GM18858 (cell line): ENCODE data around the gene TSEN2.
"Not testable (repeated sequence)": the region's sequence is repeated elsewhere in the genome, so short reads cannot be mapped to it uniquely, and the experiment has no call there.

ENCODE experiments used
- ATAC-seq: cut with Tn5 transposase; IDR thresholded peaks from one replicate; pipeline ENCODE4 v1.9.1; 2021; ENCODE audit not compliant: unreplicated experiment

The TSEN2 gene

DNA sequence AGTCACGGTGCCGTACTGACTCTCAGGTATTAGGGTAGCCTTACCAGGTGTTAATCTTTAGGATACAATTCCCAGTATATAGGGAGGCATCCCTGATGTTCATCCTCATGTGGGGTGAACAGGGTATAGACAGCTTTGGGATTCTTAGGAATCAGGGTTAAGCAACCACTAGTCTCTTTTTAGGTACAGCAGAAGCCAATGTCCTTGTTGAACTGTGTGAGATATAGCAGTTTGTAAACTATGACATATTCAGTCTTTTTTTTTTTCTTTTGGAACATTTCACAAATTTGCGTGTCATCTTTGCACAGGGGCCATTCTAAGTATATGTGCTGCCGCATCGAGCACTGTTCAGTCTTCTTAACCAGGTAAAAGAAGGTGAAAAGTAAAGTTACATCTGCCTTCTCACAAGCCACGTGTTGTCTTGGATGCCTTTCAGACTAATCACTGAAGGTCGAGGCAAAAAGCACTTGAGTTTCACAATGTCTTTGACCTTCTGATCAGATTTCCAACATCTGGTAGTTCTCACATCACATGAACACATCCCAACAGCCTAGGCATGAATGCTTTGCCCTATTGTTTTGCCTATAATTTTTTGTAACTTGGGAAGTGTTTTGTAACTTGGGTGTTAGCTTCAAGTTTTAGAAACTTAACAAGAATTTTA, 17.2 kb downstream of the TSEN2 start:
- no peak for ATAC-seq

DNA sequence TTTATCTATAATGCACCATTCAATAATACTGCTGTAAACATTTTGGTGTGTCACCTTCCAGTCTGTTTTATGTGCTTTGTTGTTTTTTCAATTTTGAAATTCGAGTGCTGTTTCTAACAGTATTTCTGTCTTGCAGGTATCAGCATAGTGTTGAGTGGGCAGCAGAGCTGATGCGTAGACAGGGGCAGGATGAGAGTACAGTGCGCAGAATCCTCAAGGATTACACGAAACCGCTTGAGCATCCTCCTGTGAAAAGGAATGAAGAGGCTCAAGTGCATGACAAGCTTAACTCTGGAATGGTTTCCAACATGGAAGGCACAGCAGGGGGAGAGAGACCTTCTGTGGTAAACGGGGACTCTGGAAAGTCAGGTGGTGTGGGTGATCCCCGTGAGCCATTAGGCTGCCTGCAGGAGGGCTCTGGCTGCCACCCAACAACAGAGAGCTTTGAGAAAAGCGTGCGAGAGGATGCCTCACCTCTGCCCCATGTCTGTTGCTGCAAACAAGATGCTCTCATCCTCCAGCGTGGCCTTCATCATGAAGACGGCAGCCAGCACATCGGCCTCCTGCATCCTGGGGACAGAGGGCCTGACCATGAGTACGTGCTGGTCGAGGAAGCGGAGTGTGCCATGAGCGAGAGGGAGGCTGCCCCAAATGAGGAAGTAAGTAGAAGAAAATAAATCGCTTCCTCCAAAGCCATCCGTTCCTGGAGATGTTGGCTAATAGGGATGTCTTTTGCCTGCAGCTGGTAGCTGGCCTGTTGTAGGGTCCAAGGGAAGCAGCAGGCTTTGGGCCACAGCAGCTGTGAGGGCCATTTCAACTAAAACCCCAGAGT, 19.1 kb downstream of the TSEN2 start:
- no peak for ATAC-seq

DNA sequence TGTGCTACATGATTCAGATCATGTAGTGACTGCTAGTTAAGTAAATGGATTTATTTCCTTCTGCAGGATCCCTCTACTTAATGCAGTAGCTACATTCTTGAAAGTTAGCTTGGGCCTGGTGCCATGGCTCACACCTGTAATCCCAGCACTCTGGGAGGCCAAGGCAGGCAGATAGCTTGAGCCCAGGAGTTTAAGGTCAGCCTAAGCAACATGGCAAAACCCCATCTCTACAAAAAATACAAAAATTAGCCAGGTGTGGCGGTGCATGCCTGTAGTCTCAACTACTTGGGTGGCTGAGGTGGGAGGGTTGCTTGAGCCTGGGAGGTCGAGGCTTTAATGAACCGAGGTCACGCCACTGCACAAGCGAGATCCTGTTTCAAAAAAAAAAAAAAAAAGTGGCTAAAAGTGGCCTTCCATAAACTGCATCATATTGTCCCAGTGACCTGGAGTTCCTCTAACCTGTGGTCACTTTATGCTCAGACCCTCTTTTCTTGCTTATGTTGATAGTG, 22.0 kb downstream of the TSEN2 start:
- no peak for ATAC-seq

DNA sequence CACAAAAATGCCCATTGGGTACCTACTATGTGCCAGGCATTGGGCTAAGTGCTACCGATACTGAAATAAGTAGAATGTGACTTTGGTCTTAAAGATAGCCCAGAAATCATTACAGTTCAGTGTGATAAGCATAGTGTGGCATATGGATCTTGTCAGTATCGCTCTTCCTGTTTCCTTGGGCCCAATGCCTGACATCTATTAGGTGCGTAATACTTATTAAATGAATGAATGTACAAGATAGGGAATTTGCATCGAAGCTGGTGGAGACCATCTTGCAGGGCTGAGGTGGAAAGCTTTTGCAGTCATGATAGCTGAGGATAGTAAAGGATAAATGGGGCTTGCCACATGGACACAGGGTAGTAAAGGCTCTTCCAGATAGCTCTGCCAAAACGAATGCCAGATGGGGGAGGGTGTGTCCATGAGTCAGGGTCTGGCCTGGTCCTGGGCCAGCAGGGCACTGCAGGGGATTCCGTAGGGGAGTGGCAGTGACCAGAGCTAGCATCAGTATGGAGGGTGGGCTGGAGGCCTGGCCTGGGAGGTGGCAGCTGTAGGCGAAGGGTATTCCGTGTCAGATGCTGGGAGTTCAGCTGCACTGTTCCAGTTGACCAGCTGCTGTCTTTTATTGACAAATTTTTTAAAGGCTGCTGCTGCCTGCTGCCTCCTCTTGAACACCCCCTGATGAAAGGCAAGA, 23.5 kb downstream of the TSEN2 start:
- ATAC-seq: no peak

DNA sequence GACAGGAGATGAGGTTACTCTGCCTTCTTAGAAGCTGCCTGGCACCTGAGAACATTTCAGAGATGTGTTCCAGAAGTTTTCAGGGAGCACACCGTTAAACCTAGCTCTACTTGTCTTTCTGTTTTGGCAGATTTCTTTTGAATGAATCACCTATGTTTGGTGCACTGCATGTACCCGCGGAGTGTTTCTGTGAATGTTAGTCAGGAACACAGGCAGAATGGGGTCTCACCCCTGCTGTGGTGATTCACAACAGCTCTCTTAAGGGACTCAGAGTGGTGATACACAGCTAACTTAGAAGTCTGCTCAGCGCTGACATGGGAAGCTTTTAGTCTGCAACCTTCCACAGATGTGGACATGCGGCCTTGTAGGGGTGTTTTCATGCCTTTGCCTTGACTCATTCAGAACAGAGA, 24.0 kb downstream of the TSEN2 start:
- ATAC-seq: no peak

DNA sequence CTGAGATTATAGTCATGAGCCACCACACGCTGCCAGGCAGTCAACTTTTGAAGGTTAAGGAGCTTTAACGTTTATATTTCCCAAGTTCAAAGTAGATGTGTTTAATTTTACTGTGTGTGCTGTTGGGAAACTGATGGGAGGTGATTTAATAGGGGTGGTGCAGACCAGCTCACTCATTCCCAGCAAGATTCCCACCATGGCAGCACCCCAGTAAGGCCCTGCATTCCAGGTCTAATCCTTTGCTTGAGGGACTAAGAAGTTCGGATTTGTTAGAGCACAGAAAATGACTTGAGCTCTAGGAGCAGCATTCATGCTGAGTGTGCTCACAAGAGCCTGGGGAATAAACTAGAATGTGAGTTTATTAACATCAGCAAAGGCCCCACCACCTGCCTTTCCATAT, 25.2 kb downstream of the TSEN2 start:
- ATAC-seq: no peak

DNA sequence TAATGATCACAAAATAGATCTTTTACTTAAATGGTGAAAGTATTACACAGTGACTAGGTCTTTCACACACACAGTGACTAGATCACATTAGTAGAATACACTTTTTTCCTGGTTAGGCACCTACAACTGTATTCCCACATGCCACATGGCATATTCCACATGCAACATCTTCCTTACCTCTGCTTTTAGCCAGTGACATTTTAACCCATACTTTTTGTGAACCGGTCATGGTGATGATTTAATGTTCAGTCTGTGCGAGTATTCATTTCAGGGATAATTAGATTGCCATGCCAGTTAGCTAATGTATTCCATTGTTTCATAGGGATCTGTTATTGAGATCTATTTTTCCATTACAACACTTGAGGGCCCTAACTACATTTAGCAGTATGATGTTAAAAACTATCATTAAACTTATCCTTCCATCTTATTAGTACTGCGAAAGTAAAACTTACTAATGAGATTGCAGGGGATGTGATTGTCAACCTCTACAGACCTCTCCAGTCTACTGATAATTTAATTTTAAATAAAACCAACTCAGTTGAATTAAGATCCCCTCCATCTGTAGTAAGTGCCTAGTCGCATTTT, 28.3 kb downstream of the TSEN2 start:
- no peak for ATAC-seq

DNA sequence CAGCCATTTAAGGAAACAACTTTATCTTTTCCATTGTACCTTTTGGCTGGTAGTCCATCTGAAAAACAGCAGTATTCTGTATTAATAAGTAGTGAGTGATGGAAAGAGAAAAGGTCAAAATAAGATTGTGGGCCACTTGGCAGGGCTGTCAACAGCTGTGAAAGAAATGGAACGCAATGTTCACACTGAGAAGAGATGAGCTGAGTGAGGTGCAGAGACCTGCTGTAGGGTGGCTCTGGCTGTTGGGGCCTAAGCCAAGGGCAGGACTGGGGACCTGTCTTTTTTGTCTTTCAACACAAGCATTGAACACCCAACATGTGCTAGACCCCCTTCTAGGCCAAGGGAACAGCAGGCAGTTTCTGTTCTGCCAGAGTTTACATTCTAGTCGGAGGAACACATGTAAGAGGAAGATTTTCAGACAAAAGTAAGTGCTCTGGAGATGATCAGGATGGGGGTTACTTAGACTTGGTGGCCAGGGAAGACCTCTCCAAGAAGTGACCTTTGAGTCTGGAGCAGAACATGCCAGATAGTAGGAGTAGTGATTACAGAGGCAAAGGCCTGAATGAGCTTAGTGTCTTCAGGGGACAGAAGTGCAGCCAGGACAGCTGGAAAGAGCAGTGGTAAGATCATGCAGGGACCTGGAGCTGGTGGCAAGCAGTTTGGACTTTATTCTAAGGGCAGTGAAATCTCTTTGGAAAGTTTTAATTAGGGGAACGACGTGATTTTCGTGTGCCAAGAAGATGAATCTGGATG, 29.6 kb downstream of the TSEN2 start:
- ATAC-seq: no peak

DNA sequence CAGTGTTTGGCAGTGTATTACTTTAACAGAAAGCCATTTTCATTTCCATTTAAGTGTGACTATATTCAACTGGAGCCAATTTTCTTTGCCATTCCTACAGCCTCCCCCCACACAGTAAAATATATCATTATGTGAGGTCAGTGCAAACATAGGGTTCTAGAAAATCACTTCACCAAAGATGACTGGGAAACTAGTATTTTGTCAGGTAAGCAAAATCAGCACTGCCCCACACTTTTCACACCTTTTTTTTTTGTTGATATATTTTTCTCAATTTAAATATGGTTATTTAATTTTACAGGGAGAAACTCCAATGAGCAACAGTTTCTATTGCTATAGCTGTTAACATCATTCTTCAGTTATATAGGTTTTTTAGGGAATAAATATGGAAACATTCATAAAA, 31.4 kb downstream of the TSEN2 start:
- no peak for ATAC-seq

DNA sequence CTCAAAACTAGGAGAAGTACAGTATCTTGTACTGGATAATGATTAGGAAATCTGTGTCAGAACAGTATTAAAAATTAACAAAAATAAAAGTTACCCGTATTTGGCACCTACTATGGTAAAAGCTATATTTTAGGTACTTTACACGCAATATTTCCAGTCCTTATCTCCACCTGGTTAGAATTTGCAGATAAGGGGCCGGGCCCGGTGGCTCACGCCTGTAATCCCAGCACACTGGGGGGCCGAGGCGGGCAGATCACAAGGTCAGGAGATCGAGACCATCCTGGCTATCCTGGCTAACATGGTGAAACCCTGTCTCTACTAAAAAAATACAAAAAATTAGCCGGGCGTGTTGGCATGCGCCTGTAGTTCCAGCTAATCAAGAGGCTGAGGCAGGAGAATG, 32.6 kb downstream of the TSEN2 start:
- ATAC-seq: no peak

DNA sequence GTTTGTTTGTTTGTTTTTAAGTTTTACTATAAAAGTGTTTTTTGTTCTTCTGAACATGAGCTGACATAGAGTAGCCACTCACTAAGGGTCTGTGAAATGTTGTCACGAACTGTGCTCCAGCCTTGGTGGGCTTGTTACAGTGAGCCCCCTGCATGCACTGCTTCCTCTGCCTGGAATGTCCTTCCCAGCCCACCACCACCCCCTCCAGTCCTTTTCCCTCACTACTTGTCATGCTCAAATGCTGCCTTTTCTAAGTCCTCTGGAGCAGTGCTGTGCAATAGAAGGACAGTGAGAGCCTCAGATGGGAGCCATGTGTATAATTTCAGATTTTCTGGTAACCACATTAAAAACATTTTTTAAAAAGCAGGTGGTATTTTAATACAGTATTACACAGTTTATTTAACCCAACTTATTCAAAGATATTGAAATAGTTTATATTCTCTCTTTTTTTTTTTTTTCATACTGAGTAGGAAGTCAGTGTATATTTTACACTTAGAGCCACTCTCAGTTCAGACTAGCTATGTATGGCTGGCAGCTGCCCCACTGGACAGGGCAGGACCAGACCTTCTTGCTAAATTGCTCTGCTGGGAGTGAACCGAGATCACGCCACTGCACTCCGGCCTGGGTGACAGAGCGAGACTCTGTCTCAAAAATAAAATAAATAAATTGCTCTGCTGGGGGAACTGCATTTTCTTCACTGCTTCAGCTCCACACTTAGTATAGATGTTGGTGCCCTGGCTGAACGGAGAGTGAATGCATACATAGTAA, 34.2 kb downstream of the TSEN2 start:
- ATAC-seq: no peak

DNA sequence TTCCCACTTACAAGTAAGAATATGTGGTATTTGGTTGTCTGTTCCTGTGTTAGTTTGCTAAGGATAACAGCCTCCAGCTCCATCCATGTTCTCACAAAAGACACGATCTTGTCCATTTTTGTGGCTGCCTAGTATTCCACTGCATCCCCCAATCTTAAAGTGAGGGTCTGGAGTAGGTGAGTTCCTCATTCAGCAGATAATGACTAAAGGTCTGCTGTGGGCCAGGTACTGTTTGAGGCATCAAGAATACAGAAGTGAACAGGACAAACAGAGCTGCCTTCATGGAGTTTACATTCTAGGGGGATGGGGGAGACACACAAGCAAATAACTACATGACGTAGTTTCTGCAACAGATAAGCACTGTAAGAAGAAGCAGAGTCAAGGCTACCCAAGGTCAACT, 36.7 kb downstream of the TSEN2 start:
- no peak for ATAC-seq

DNA sequence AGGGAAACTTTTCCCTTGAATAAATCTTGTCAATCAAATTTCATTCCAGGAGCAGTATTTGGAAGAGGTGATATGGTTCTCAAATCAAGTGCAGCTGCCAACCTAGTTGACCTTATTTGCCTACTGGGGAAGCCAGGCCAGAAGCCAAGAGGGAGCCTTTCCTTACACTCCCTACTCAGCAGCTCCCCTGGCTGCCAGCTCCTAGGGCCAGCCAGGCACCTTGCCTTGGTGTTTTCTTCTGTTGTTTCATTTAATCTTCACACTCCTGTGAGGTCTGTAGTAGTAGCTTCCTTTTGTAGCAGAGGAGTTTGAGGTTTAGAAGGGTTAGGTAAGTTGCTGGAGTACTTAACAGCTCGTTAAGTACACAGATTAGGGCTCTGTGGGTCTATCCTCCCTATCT, 38.4 kb downstream of the TSEN2 start:
- ATAC-seq: no peak

DNA sequence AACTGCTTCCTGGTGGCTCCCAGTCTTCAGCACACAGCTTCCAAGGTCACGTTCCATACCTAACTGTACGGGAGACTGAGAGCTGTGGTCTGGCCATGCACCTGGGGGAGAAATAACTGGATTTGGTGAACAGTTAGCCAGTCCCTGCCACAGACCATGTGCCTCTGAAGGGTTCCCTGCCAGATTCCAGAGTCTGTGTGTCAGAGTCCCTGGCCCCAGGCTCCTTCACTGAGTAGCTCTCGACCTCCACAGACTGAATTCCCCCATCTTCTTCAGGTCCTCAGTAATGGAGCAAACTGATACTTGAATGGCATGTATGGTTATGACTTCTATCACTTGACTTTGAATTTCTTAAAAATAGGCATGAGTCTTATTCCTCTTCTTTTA, 43.5 kb downstream of the TSEN2 start:
- no peak for ATAC-seq

DNA sequence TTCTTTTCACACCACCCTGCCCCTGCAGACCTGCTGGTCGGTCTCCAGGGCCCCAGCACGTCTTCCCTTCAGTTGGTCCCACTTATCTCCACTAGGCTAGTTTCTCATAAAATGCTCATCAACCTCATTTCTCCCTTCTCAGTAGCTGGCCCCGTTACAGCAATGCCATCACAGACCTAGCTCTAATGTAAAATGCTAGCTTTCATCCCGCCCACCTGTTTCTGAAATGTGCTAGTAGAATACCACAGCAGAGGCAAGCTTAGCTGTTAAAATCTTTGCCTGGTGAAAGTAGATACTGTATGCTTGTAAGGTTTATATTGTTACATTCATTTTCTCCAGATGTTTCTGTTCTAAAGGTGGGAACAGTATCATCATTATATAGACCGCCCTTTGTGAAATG, 47.9 kb downstream of the TSEN2 start:
- no peak for ATAC-seq

DNA sequence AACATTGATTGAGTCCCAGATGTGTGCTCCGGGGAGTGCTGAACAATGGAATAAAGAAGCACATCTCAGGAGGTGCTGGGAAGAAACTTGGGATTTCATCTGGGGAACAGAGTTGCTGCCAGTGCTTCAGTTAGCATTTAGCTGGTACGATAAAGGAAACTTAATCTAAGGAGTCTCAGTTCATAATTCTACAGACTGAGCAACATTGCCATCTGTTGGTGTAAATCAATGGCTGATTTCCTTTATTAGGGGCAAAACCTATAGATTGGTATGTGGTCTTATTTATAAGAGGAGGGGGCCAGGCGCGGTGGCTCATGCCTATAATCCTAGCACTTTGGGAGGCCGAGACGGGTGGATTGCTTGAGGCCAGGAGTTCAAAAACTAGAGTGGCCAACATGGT, 52.1 kb downstream of the TSEN2 start:
- no peak for ATAC-seq

DNA sequence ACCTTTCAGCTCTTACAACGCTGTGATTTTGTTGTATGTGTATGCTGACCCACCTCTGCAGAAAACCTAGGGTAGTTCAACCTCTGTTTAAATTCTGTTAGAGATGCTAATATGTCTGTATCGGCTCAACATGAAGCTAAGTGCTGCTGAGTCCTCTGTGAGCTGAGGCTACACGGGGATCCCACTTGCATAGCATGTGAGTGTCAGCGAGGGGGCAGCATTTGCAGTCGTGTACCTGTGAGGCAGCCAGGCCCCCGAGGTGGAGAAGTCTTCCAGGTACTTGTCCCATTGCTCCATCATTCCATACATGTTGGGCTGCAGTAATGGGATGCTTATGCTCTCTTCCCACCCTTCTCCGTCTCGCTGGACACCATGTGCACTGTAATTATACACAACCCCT, 57.3 kb downstream of the TSEN2 start:
- ATAC-seq: no peak

DNA sequence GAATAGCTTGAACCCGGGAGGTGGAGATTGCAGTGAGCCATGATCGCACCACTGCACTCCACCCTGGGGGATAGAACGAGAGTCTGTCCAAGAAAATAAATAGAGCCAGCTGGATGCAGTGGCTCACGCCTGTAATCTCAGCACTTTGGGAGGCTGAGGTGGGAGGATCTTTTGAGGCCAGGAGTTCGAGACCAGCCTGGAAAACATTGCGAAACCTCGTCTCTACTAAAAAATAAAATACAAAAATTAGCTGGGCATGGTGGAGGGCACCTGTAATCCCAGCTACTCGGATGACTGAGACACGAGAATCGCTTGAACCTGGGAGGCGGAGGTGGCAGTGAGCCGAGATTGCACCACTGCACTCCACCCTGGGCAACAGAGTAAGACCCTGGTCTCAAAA, 59.2 kb downstream of the TSEN2 start:
- ATAC-seq: not testable (repeated sequence)

DNA sequence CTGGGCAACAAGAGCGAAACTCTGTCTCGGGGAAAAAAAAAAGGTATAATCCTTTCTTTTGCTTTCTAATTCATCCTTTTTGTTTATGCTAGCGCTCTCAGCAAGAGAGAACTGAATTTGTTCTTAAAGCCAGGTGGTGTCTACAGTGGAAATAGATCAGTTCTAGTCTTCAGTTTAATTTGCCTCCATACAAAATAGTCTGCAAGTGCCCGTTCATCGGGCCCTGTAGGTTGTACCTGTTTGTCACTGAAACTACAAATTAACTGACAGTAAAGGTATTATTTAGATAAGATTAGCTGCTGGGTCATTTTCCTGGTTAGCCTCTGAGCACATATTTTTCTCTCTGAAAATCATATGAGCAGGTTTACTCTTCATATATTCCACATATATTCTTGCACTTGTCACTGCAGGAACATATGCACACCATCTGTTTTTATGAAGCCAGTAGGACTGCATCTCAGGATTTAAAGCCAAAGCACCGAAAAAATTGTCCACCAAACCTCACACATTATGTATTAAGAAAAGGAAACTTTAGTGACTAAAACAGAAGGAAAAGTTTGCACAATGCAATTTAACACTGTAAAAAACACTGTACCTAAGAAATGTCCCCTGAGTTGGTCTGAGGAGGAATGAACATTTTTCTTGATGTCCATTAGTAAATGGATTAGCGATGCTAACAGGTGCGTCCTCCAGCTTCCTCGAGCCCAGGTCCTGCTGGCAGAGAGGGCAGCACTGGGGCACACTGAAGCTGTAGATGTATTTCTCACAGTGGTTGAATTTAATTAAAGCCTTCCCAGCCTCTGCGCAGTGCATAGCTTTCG, 60.6 kb downstream of the TSEN2 start:
- no peak for ATAC-seq
